COLO668 (cell line): ENCODE data around the gene PTCD3.
A peak's percentile ranks its signal among the peaks of the same experiment; 100 is the strongest.

Experiments
- DNase-seq: peaks from one replicate; lab custom pipeline; 2025; ENCODE audit not compliant: unreplicated experiment; lab: John Stamatoyannopoulos, UW

The PTCD3 gene

GRCh38 chr2:86105969-86106945, at the start of gene PTCD3:
Gene PTCD3 (plus strand): TSS chr2:86106235. CDS start chr2:86106248, 13 bp downstream.
- peak; percentile 95 for DNase-seq

GRCh38 chr2:86056590-86057331, 49.3 kb upstream of the PTCD3 start:
- no peak for DNase-seq

GRCh38 chr2:86062043-86062442, 44.0 kb upstream of the PTCD3 start:
- DNase-seq: no peak

DNA sequence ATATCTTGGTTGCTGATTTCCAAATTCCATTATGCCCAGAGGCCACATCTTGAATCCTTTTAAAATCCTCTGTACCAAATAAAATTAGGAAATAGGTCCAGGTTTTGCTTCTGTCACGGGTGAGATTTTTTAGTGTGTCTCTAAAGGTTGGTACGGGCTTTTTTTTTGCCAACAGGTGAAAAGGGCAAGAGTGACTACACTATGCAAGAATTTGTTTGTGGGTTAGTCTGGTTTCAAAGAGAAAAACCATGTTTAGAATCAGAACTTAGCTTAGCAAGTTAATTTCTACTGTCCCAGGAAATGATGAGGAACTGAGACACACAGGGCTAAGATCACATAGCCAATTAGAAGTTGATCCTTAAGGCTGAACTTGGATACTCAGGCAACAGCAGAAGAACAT, 42.0 kb upstream of the PTCD3 start:
- no peak for DNase-seq

- no peak for DNase-seq
Observed at GRCh38 chr2:86065512-86065911, 40.5 kb upstream of the PTCD3 start.

GRCh38 chr2:86066007-86066578, 39.9 kb upstream of the PTCD3 start:
- no peak for DNase-seq

- DNase-seq: no peak
Observed at GRCh38 chr2:86066915-86067314, 39.1 kb upstream of the PTCD3 start.

- peak; percentile 77 for DNase-seq
Observed at GRCh38 chr2:86068136-86068588, 37.9 kb upstream of the PTCD3 start.

DNA sequence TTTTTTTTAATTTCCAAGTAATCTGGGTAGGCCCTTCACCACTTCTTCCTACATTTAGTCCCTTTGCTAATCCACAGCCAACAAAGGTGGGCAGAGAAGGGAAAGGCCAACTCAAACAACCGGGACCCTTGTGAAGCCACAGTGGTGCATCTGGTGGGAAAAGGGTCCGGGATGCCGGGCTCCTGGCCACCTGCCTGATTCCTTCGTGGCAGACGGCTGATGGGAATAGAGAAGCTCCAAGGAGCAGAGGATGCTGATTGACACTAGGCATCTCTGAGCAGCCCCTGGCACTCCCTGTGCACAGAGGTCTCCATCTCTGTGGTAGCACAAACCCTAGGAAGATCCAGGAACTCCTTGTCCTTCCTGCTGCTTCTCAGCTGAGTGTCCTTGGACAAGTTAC, 37.4 kb upstream of the PTCD3 start:
- no peak for DNase-seq

DNA sequence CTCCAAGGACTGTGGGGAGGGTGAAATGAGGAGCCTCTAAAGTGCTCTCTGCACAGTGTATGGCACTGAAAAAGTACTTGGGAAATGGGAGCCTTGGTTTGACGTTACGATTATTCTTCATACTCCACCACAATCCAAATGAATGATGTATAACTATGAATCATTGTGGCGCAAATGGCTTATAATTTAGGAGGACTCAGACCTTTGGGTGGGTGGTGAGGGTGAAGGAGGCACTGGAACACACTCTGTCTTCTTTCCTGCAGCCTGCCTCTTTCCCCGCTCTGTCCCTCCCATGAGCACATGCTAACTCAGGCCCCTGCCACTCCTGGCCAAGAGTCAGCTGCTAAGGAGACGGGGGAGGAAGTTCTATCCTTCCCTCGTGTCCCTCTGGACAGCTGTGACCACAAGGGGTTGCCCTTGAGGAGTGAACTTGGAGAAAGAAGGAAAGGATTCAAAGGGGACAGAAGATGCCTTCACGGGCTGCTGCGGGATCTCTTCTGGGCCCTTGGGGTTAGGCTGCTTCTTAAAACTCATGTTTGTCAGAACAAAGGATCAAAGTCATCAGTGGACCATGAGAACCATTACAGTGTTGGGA, 36.8 kb upstream of the PTCD3 start:
- DNase-seq: no peak

GRCh38 chr2:86069783-86070339, 36.2 kb upstream of the PTCD3 start:
- DNase-seq: no peak

DNA sequence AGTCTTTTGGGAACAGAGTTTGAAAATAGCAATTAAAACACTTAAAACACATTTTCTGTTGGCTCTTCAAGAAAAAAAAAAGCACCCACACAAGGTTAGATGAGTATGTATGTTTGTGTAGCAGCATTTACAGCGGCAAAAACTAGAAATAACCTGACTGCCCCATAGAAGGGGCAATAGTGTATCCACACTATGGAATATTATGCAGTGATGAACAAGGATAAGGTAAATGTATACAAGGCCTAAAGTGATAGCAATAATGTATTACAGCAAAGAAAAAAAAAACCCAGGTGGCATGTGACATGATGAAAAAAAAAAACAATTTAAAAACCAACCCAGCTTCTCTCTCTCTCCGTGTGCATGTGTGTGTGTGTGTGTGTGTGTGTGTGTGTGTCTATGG, 35.2 kb upstream of the PTCD3 start:
- DNase-seq: no peak

DNA sequence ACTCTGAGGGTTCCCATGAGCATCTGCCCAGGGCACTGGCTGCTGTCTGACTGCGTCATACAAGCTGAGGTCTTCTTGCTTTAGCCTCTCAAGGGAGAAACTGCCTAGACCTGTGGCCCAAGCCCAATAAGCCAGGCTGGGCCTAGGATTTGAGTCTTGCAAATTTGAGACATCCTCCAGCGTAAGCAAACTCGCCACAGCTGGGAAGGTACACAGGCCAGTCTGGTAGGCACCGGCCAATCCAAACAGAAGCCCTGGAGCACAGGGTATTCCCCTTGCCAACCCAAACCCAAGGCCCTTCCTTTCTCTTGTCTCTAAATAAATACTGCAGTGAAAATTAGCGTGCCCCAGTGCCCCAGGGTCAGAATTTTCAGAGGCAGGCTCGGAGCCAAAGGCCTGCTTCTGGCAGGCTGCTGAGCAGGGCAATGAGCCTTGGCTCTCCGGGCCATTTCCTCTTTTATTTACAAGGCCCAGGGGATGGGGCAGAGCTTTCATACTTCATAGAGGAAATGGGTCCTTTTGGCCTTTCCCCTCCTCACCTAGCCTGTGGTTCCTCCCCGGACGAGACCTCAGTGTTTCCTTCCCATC, 33.7 kb upstream of the PTCD3 start:
- DNase-seq: peak; percentile 27

- DNase-seq: no peak
Observed at GRCh38 chr2:86073225-86073624, 32.8 kb upstream of the PTCD3 start.

DNA sequence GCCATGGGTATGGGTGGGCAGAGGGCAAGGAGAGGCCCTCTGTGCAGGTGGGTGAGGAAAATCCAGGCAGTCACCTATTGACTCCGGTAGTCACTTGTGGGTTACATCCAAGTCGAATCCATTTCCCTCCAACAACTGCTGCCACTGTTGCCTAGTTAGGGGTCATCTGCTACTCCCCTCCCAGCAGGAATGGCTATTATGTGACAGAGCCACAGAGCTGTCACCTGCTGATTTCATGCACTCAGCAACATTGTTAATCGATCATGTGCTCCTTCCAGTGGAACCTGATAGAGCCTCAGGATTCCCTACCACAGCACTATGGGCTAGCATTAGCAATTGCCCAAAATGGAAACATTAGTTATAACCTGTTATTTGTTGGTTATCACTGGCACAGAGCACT, 31.8 kb upstream of the PTCD3 start:
- no peak for DNase-seq

DNA sequence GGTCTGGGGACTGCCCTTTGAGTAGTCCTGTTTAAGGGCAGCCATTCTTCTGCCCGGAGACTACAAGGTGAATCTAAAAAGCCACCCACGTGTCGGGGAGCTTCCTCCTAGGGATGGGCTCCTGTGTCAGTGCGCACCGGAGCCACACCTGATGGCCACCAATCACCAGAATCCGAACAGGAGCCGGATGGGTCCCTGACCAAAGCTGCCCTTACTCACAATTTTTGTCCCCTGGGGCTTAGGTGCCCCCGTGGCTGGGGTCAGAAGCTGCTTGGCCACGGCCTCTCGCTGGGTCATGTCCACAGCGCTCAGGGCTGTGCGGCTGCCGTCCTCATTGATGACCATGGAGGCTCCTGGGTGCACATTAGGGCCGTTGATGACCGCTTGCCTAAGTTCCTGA, 31.2 kb upstream of the PTCD3 start:
- no peak for DNase-seq

GRCh38 chr2:86075886-86076285, 30.1 kb upstream of the PTCD3 start:
- no peak for DNase-seq

- DNase-seq: no peak
Observed at GRCh38 chr2:86078774-86079545, 27.1 kb upstream of the PTCD3 start.

- peak; percentile 53 for DNase-seq
Observed at GRCh38 chr2:86079981-86080911, 25.8 kb upstream of the PTCD3 start.
